ENCODE results near the gene ALX1. TPM values are rescaled to one million over a fixed set of nuclear protein-coding genes. Genes with fewer than 3 reads are reported as not detected.
A peak's percentile ranks its signal among the peaks of the same experiment; 100 is the strongest.

ALX1 gene
- total RNA-seq, 1 experiment from 2014 or later = 2.1 TPM

- no peak overlapping the region for H4K8ac ChIP-seq (replicated peaks; ENCODE audit: insufficient read length, low read depth, low read length)
- peaks cover 77% of the 10 kb centered on the region for H3K27me3 Mint-ChIP-seq (ENCODE audit: low read depth)
- no peak overlapping the region for H3K14ac ChIP-seq (ENCODE audit: insufficient read depth, low read length)
- no peak overlapping the region for H3K56ac ChIP-seq (ENCODE audit: insufficient read length, low read depth, low read length)
- H2AFZ ChIP-seq (ENCODE audit: low read length) = no peak overlapping the region
- H3K9ac ChIP-seq (ENCODE audit: extremely low read depth, insufficient read length, low read length) = no peak overlapping the region
- no peak overlapping the region for H4K91ac ChIP-seq (ENCODE audit: insufficient read length, low read depth, low read length)
- no peak overlapping the region for H2BK12ac ChIP-seq (ENCODE audit: insufficient read length, low read depth, low read length)
- no peak overlapping the region for H2BK15ac ChIP-seq (ENCODE audit: low read depth, low read length)
- TF ChIP-seq, protein P1, sequence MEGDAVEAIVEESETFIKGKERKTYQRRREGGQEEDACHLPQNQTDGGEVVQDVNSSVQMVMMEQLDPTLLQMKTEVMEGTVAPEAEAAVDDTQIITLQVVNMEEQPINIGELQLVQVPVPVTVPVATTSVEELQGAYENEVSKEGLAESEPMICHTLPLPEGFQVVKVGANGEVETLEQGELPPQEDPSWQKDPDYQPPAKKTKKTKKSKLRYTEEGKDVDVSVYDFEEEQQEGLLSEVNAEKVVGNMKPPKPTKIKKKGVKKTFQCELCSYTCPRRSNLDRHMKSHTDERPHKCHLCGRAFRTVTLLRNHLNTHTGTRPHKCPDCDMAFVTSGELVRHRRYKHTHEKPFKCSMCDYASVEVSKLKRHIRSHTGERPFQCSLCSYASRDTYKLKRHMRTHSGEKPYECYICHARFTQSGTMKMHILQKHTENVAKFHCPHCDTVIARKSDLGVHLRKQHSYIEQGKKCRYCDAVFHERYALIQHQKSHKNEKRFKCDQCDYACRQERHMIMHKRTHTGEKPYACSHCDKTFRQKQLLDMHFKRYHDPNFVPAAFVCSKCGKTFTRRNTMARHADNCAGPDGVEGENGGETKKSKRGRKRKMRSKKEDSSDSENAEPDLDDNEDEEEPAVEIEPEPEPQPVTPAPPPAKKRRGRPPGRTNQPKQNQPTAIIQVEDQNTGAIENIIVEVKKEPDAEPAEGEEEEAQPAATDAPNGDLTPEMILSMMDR (conservative IDR thresholded peaks at IDR 0.05) = no peak
- H3K9me3 ChIP-seq (ENCODE audit: control insufficient read depth, low read depth, low read length) = no peaks in the 10 kb centered on the region
- H3K27ac ChIP-seq (ENCODE audit: insufficient read length, low read depth, low read length) = no peak overlapping the region
- peaks cover 0 to 3% of the 10 kb centered on the region in 2 experiments; a peak in 1 of 5 replicates for H3K9me3 Mint-ChIP-seq
- no peaks in the 10 kb centered on the region for H3K79me1 ChIP-seq (ENCODE audit: insufficient read depth, low read depth, low read length, poor library complexity, severe bottlenecking)
- no peak overlapping the region for H3K18ac ChIP-seq (ENCODE audit: insufficient read length, low read depth, low read length)
- peaks cover 54% of the 10 kb centered on the region for H3K27me3 ChIP-seq (ENCODE audit: insufficient read depth, low read length)
- peaks cover 21 to 37% of the 10 kb centered on the region in 2 experiments for H3K4me1 Mint-ChIP-seq
- no peak overlapping the region for H3K27ac Mint-ChIP-seq
- H2AK5ac ChIP-seq (ENCODE audit: insufficient read length, low read length) = no peak overlapping the region
- H2BK20ac ChIP-seq (ENCODE audit: low read depth, low read length, poor library complexity, severe bottlenecking) = no peak overlapping the region
- peak; percentile 74 for DNase-seq
- H4K20me1 ChIP-seq (ENCODE audit: control insufficient read depth, insufficient read depth, insufficient read length) = no peaks in the 10 kb centered on the region
- H3K23ac ChIP-seq (ENCODE audit: insufficient read length, low read depth, low read length) = no peak overlapping the region
- peaks cover 28% of the 10 kb centered on the region for H3K23me2 ChIP-seq (ENCODE audit: insufficient read length, low read depth, low read length, poor library complexity, severe bottlenecking)
- no peak overlapping the region for H4K5ac ChIP-seq (ENCODE audit: insufficient read length, low read depth, low read length)
- no peaks in the 10 kb centered on the region for H3K4me1 ChIP-seq (ENCODE audit: insufficient read depth, low read length)
- H3K4ac ChIP-seq (ENCODE audit: low read depth, low read length) = no peak overlapping the region
- H2BK5ac ChIP-seq (ENCODE audit: insufficient read length, low read length) = no peak overlapping the region
- H3K79me2 ChIP-seq (ENCODE audit: insufficient read depth, low read length) = no peaks in the 10 kb centered on the region
- H3K4me3 Mint-ChIP-seq = peak overlapping the region; percentile 35 to 99
- no peaks in the 10 kb centered on the region; a peak in 1 of 7 replicates for H3K36me3 Mint-ChIP-seq (ENCODE audit: insufficient read depth in 1 of 3, low read depth in 3 of 3)
- H2BK120ac ChIP-seq (ENCODE audit: low read depth, low read length, poor library complexity, severe bottlenecking) = no peak overlapping the region
- no CpG with 5 or more reads among the region's 30 CpGs for WGBS (ENCODE audit: extremely low coverage, insufficient read length, low lambda C conversion rate)
- H3T11ph ChIP-seq (ENCODE audit: low read length) = no peak overlapping the region
- peak overlapping the region; percentile 87 for H3K4me2 ChIP-seq (ENCODE audit: insufficient read depth, insufficient read length, low read length)
Observed at GRCh38 chr12:85277900-85278597, 2.0 kb upstream of the ALX1 start.

Data from H9 (cell line).